SK-N-DZ (cell line): Measurements from ENCODE around the gene APOC1. TPM values are rescaled to one million over a fixed set of nuclear protein-coding genes. Genes with fewer than 3 reads are reported as not detected.
A peak's percentile ranks its signal among the peaks of the same experiment; 100 is the strongest.
"Not testable (repeated sequence)": the region's sequence is repeated elsewhere in the genome, so short reads cannot be mapped to it uniquely, and the experiment has no call there.

Experiments used
- DNase-seq: peaks from one replicate; pipeline ENCODE4 v3.0.0-alpha.2; 2015; ENCODE audit warnings: low spot score
- polyA plus RNA-seq, 2 experiments: library from polyadenylated mRNA; depleted of rRNA; stranded (reverse); fragments of >200 nt; gene quantifications; 2 replicates each; pipeline ENCODE4 v1.2.3, GENCODE V29; 2014

Gene APOC1
- 21.2 and 50.5 TPM in 2 replicates for polyA plus RNA-seq (2014; cell fraction: cytosol; rRNA removed)
- 9.5 and 12.2 TPM in 2 replicates for polyA plus RNA-seq (2014; cell fraction: nucleus; rRNA removed)

GRCh38 chr19:44914433-44915206 lies at the start of gene APOC1:
TSS of gene APOC1 (plus strand) at chr19:44914608. CDS start at chr19:44914892, 284 bp downstream.
- peak; percentile 91 for DNase-seq

GRCh38 chr19:44865196-44865767 lies 49.1 kb upstream of the APOC1 start:
- DNase-seq: no peak

GRCh38 chr19:44866664-44867063 lies 47.7 kb upstream of the APOC1 start:
- no peak for DNase-seq

GRCh38 chr19:44867578-44867977 lies 46.8 kb upstream of the APOC1 start:
- no peak for DNase-seq

- no peak for DNase-seq
Measured at GRCh38 chr19:44869733-44870470, 44.5 kb upstream of the APOC1 start.

- no peak for DNase-seq
Measured at GRCh38 chr19:44871809-44872208, 42.6 kb upstream of the APOC1 start.

- no peak for DNase-seq
Measured at GRCh38 chr19:44872661-44873060, 41.7 kb upstream of the APOC1 start.

GRCh38 chr19:44874317-44874716 lies 40.1 kb upstream of the APOC1 start:
- DNase-seq: no peak

GRCh38 chr19:44875666-44876451 lies 38.5 kb upstream of the APOC1 start:
- DNase-seq: no peak

- no peak for DNase-seq
Measured at GRCh38 chr19:44876930-44877535, 37.4 kb upstream of the APOC1 start.

- no peak for DNase-seq
Measured at GRCh38 chr19:44878120-44878865, 36.1 kb upstream of the APOC1 start.

- no peak for DNase-seq
Measured at GRCh38 chr19:44879309-44880065, 34.9 kb upstream of the APOC1 start.

- no peak for DNase-seq
Measured at GRCh38 chr19:44882063-44882462, 32.3 kb upstream of the APOC1 start.

- DNase-seq: not testable (repeated sequence)
Measured at GRCh38 chr19:44882619-44883397, 31.6 kb upstream of the APOC1 start.

- no peak for DNase-seq
Measured at GRCh38 chr19:44883922-44884321, 30.5 kb upstream of the APOC1 start.

GRCh38 chr19:44884566-44884965 lies 29.8 kb upstream of the APOC1 start:
- no peak for DNase-seq

GRCh38 chr19:44886141-44886540 lies 28.3 kb upstream of the APOC1 start:
- no peak for DNase-seq

- no peak for DNase-seq
Measured at GRCh38 chr19:44887648-44888047, 26.8 kb upstream of the APOC1 start.

- not testable (repeated sequence) for DNase-seq
Measured at GRCh38 chr19:44888335-44888734, 26.1 kb upstream of the APOC1 start.
